Measurements from ENCODE around the gene MS4A4A.
"Not testable (repeated sequence)": the region's sequence is repeated elsewhere in the genome, so short reads cannot be mapped to it uniquely, and the experiment has no call there.

Gene MS4A4A

DNA sequence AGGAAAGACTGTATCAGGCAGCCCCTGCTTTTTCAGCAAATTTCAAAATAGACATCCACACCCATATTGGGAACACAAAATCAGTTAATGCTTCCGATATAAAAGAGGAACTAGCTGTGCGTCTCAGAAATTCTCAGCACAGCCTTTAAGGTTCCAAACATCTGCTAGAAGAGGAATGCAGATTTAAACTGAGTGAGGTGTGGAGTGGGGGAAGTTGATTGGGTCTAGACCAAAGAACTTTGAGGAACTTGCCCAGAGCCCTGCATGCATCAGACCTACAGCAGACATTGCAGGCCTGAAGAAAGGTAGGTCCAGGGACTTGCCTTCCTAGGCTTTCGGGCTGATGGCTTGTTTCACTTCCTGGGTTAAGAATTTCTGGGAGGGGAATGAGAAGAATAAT lies at the start of gene MS4A4A:
MS4A4A (plus strand) TSS at position 255 of the 400 bp plus-strand sequence; CDS start at position 265, 10 bp downstream.
- peak; percentile 14 for DNase-seq

DNA sequence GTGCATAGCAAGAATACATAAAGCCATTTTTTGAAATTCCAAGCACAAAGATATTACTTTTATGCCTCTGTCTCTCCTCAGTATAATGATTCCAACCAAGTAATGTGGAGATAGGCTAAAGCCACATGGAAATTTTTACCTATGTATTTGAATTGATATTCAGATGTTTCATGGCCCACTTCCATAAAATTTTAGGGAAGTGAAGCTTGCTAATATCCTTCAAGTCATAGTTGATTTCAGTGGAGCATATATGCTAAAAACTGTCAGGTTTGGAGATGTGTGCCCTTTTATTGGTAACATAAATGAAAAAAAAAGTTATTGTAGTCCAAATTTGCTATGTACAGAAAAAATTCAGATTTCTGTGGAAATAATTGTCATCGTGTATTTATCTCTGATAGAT lies 49.8 kb upstream of the MS4A4A start:
- no peak for DNase-seq

- no peak for DNase-seq
Measured at GRCh38 chr11:60235321-60235720, 45.1 kb upstream of the MS4A4A start.

GRCh38 chr11:60240662-60241061 lies 39.8 kb upstream of the MS4A4A start:
- DNase-seq: no peak

- no peak for DNase-seq
Measured at GRCh38 chr11:60241786-60242185, 38.7 kb upstream of the MS4A4A start.

DNA sequence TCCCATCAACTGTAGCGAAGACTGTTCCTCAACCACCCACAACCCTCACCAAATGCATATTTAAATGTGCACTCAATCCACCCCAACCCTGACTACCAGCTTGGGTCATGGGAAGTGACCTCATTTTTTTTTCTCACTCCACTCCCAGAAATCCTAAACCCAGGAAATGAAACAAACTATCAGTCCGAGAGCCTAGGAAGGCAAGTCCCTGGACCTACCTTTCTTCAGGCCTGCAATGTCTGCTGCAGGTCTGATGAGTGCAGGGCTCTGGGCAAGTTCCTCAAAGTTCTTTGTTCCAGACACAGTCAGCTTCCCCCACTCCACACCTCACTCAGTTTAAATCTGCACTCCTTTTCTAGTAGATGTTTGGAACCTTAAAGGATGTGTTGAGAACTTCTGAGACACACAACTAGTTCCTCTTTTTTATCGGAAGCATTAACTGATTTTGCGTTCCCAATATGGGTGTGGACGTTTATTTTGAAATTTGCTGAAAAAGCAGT lies 37.7 kb upstream of the MS4A4A start, which contains the start of gene MS4A4E:
MS4A4E (minus strand) TSS at position 398 of the 500 bp plus-strand sequence. CDS start 13,082 bp downstream, outside the sequence.
- no peak for DNase-seq

DNA sequence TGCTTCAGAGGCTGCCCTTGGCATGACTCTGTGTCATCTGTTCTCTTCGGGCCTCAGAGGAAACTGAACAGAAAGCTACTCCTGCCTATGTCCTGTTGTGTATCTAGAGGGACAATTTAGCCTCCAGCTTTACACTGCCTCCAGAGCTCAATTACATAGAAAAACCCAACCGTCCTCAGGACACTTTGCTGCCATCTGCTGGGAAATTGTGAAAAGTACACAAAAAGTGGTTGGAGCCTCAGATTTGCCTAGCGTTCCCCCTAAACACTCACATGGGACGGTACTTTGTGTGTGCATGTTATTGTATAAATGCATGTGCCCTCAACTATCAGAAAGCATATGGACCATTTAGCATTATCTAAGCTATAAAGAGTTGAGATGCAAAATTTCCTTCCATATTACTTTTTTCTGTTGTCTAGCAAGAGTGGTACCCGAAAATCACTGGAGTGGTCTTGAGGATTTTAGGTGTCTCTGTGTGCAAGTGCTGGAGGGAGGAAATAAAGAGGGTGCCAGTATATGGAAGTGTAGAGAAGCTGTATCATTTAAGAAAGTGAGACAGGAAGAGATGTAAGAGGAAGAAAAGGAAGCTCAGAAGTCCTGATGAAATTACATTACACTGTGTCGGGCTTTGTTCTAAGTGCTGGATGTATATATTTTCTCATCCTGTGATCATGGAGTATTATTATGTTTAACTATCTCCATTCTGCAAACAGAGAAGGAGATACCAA lies 28.8 kb upstream of the MS4A4A start:
- peak; percentile 27 for DNase-seq

GRCh38 chr11:60252213-60253108 lies 28.0 kb upstream of the MS4A4A start:
- no peak for DNase-seq

GRCh38 chr11:60257956-60258722 lies 22.3 kb upstream of the MS4A4A start:
- DNase-seq: no peak

GRCh38 chr11:60261014-60261413 lies 19.5 kb upstream of the MS4A4A start:
- no peak for DNase-seq

- DNase-seq: no peak
Measured at GRCh38 chr11:60263402-60263801, 17.1 kb upstream of the MS4A4A start.

- no peak for DNase-seq
Measured at GRCh38 chr11:60264644-60265043, 15.8 kb upstream of the MS4A4A start.

DNA sequence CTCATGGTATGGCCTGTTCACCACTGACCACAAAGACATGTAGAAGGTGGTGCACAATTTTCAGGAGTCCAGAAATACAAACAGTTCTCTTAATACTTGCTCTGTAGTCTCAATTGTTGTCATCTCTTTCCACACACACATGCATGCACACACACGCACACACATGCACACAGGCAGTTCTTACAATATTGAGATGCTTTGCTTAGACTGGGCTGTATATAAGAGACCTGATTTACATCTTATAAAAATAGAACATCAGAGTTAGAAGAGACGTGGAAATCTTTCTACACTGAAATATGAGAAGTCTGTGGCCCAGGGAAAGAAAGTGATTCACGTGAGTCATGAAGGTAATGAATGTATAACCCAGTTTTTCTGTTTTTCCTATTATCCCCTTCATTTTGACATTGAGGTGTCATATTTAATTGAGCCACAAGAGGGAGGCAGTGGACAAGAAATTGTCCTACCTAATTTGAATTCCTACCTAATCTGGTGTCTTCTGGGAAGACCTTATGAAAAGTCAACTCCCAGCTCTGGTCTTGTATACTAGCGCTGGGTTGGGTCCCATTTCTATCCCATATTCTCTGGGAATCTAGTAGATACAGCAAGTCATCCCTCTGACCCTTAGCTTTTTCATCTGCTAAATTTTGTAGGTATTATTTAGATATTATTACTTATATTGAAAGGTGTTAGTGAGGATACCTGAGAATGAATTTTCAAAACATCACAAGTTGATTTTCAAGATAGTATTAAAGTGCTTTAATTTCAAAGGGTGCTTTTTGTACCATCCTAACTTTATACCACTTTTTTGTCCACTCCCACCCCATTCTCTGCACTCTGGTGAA lies 14.9 kb upstream of the MS4A4A start:
- peak; percentile 51 for DNase-seq

DNA sequence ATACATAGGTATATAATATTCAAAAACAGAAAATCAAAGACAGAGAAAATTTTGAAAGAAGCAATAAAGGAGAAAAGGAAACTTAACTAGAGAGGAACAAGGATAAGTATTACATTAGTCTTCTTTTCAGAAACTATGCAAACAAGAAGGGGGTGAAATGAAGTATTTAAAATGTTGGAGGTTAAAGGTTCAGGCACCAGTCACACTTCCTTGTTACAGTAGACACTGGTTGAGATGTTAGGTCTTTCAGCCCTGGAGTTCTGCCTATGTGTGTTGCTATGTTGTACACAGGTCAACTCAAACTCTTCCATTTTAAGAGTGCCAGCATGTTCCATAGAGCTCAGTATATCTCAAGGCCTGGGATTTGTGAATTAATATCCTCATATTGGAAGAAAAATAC lies 6.0 kb upstream of the MS4A4A start:
- no peak for DNase-seq

- no peak for DNase-seq
Measured at GRCh38 chr11:60281485-60281884, 1.0 kb downstream of the MS4A4A start.

- no peak for DNase-seq
Measured at GRCh38 chr11:60282286-60282685, 1.8 kb downstream of the MS4A4A start.

DNA sequence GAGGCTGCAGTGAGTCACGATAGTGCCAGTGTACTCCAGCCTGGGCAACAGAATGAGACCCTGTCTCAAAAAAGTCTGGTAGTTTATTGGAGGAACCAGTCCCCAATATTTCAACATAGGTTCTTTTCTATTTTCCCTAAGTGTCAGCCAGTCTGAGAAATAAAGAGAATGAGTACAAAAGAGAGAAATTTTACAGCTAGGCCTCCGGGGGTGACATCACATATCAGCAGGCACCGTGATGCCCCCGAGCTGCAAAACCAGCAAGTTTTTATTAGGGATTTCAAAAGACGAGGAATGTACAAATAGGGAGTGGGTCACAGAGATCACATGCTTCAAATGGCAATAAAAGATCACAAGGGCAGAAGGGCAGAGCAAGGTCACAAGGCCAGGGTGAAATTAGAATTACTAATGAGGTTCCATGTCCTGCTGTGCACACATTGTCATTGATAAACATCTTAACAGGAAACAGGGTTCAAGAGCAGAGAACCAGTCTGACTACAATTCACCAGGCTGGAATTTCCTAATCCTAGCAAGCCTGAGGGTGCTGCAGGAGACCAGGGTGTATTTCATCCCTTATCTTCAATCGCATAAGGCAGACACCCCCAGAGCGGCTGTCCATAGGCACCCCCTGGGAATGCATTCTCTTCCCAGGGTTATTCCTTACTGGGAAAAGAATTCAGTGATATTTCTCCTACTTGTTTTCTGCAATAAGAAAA lies 5.1 kb downstream of the MS4A4A start:
- DNase-seq: not testable (repeated sequence)

DNA sequence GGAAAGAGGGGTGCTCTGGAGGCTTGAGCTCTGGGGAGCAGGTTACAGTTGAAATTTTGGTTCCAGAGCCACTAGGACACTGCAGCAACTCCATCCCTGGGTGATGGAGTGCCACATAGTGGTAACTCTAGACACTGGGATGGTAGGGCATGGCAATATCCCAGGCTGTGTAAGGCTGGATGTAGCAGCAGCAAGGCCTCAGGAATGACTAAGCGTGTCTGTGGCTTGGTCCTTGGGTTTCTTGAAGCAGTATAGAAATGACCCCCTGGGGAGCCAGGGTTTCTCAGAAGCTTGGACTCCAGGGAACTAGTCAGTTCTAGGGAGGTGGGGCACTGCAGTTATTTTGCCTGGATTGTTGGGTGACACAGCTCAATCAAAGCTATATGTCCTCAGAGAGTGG lies 8.1 kb downstream of the MS4A4A start:
- no peak for DNase-seq

DNA sequence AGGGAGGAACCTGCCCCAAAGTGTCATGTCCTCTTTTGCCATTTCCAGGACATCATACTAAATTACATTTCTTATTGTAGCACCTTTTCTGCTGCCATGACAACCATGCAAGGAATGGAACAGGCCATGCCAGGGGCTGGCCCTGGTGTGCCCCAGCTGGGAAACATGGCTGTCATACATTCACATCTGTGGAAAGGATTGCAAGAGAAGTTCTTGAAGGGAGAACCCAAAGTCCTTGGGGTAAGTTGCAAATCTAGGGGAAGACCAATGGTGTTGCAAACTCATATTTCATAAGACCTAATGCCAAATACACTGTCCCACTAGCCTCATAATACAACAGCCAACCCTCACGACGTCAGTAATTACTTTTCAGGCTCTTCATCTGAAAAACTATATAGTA lies 11.7 kb downstream of the MS4A4A start:
- DNase-seq: no peak

DNA sequence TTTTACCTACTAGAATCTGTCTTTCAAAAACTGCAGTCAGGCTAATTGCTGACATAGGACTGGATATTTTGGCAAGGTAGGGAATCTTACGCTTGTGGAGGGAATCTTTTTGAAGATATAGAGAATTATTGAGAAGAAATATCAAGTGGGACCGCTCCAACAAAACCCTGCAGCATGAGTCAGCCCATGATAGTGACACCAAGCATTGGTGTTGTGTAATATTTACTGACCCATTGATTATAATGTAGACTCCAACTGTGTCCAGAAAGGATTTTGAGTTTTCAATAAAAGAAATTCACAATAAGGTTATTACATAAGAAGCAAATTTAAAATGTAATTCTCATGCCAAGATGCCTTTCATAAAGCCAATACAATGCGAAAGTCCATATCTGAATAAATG lies 20.7 kb downstream of the MS4A4A start:
- DNase-seq: no peak

GRCh38 chr11:60301884-60302283 lies 21.4 kb downstream of the MS4A4A start:
- DNase-seq: not testable (repeated sequence)

Measured in CD4-positive, alpha-beta T cell treated with Interleukin-4 for 4 hours (primary cell).